GM19035 (cell line): ENCODE results near the gene GSTM4.
"Not testable (repeated sequence)": the region's sequence is repeated elsewhere in the genome, so short reads cannot be mapped to it uniquely, and the experiment has no call there.

Experiments used
- ATAC-seq: cut with Tn5 transposase; IDR thresholded peaks from one replicate; pipeline ENCODE4 v1.9.1; 2021; ENCODE audit not compliant: unreplicated experiment

GSTM4 gene

GRCh38 chr1:109664671-109665070 lies 8.8 kb downstream of the GSTM4 start:
- no peak for ATAC-seq

GRCh38 chr1:109667452-109668122 lies 11.7 kb downstream of the GSTM4 start, which contains the start of gene GSTM2:
GSTM2 (plus strand) TSS chr1:109668057; CDS start chr1:109668116, 59 bp downstream.
- ATAC-seq: peak; percentile 68

- ATAC-seq: no peak
Measured at GRCh38 chr1:109668123-109668775, 12.3 kb downstream of the GSTM4 start.

- no peak for ATAC-seq
Measured at GRCh38 chr1:109669246-109669948, 13.5 kb downstream of the GSTM4 start.

- ATAC-seq: not testable (repeated sequence)
Measured at GRCh38 chr1:109669949-109670302, 14.0 kb downstream of the GSTM4 start.

GRCh38 chr1:109671067-109671466 lies 15.2 kb downstream of the GSTM4 start:
- no peak for ATAC-seq

GRCh38 chr1:109673861-109674260 lies 18.0 kb downstream of the GSTM4 start:
- ATAC-seq: not testable (repeated sequence)

- ATAC-seq: not testable (repeated sequence)
Measured at GRCh38 chr1:109676683-109677381, 20.9 kb downstream of the GSTM4 start.

GRCh38 chr1:109677459-109677858 lies 21.6 kb downstream of the GSTM4 start:
- no peak for ATAC-seq

- ATAC-seq: not testable (repeated sequence)
Measured at GRCh38 chr1:109678637-109679036, 22.7 kb downstream of the GSTM4 start.

GRCh38 chr1:109684777-109685176 lies 28.9 kb downstream of the GSTM4 start:
- ATAC-seq: not testable (repeated sequence)

GRCh38 chr1:109685399-109685798 lies 29.5 kb downstream of the GSTM4 start:
- ATAC-seq: not testable (repeated sequence)

- ATAC-seq: not testable (repeated sequence)
Measured at GRCh38 chr1:109685890-109686289, 30.0 kb downstream of the GSTM4 start.

GRCh38 chr1:109687109-109687508 lies 31.2 kb downstream of the GSTM4 start:
- ATAC-seq: not testable (repeated sequence)

- peak; percentile 93 for ATAC-seq
Measured at GRCh38 chr1:109687641-109688499, 32.0 kb downstream of the GSTM4 start, which contains the start of gene GSTM1. GSTM1 (plus strand) TSS chr1:109687817; CDS start chr1:109687874, 57 bp downstream.

- no peak for ATAC-seq
Measured at GRCh38 chr1:109689844-109690405, 34.0 kb downstream of the GSTM4 start.

GRCh38 chr1:109691759-109692158 lies 35.9 kb downstream of the GSTM4 start:
- no peak for ATAC-seq

GRCh38 chr1:109694400-109694799 lies 38.5 kb downstream of the GSTM4 start:
- ATAC-seq: not testable (repeated sequence)

- ATAC-seq: not testable (repeated sequence)
Measured at GRCh38 chr1:109695138-109695537, 39.2 kb downstream of the GSTM4 start.

GRCh38 chr1:109697066-109697465 lies 41.2 kb downstream of the GSTM4 start:
- no peak for ATAC-seq
